ENCODE measurements around the gene SLC7A5. TPM values are rescaled to one million over a fixed set of nuclear protein-coding genes. Genes with fewer than 3 reads are reported as not detected.
"Not testable (repeated sequence)": the region's sequence is repeated elsewhere in the genome, so short reads cannot be mapped to it uniquely, and the experiment has no call there.

SLC7A5 gene
- total RNA-seq, 4 donors from 2014 or later, result 3.3 to 17.7 (median 4.3) TPM

DNA sequence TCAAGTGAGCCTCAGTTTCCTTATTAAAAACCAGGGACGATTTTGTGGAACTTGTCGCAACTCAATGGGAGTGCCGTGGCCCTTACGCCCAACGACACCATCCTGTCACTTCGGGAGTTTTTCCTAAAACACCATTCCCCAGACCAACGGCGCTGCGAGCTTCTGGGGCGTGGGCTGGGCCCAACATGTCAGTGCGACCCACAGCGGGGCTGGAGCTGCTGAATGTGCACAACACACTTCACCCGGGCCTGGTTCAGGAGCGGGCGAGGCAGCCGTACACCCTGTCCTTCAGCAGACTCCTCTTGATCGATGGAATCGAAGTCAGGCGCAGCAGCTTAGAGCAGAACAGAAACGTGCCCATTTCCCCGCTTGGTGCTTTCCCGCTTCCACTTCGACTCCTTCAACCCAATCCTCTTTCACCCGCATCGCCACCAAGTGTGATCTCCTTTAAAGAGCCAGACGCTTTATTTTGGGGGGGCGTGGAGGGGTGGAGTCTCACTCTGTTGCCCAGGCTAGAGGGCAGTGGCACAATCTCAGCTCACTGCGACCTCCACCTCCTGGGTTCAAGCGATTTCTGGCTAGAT lies 13.2 kb upstream of the SLC7A5 start:
- Histone ChIP-seq H3K36me3 (no peaks in the 10 kb centered on the region), H3K27ac (replicated peaks in 1 of 4) (no peak overlapping the region), H3K9me3 (no peaks in the 10 kb centered on the region), H3K4me1 (no peaks in the 10 kb centered on the region), H3K27me3 (peaks cover 0 to 59% (median 0%) of the 10 kb centered on the region in 4 donors), H3K4me3 (no peak overlapping the region)
- no peak for DNase-seq (ENCODE audit: extremely low spot score)
- 91% methylated on average over 24 of the region's 29 CpGs for WGBS
- no peak for TF ChIP-seq POLR2A (IDR thresholded peaks at IDR 0.05; ENCODE audit: low read depth)
- no peak for TF ChIP-seq POLR2AphosphoS5 (IDR thresholded peaks at IDR 0.05)
- TF ChIP-seq, protein P1, sequence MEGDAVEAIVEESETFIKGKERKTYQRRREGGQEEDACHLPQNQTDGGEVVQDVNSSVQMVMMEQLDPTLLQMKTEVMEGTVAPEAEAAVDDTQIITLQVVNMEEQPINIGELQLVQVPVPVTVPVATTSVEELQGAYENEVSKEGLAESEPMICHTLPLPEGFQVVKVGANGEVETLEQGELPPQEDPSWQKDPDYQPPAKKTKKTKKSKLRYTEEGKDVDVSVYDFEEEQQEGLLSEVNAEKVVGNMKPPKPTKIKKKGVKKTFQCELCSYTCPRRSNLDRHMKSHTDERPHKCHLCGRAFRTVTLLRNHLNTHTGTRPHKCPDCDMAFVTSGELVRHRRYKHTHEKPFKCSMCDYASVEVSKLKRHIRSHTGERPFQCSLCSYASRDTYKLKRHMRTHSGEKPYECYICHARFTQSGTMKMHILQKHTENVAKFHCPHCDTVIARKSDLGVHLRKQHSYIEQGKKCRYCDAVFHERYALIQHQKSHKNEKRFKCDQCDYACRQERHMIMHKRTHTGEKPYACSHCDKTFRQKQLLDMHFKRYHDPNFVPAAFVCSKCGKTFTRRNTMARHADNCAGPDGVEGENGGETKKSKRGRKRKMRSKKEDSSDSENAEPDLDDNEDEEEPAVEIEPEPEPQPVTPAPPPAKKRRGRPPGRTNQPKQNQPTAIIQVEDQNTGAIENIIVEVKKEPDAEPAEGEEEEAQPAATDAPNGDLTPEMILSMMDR (IDR thresholded peaks at IDR 0.05), result no peak
- no peak for TF ChIP-seq EP300 (IDR thresholded peaks at IDR 0.05)
- intact Hi-C loops (cut with DNase I), result no loop called here

DNA sequence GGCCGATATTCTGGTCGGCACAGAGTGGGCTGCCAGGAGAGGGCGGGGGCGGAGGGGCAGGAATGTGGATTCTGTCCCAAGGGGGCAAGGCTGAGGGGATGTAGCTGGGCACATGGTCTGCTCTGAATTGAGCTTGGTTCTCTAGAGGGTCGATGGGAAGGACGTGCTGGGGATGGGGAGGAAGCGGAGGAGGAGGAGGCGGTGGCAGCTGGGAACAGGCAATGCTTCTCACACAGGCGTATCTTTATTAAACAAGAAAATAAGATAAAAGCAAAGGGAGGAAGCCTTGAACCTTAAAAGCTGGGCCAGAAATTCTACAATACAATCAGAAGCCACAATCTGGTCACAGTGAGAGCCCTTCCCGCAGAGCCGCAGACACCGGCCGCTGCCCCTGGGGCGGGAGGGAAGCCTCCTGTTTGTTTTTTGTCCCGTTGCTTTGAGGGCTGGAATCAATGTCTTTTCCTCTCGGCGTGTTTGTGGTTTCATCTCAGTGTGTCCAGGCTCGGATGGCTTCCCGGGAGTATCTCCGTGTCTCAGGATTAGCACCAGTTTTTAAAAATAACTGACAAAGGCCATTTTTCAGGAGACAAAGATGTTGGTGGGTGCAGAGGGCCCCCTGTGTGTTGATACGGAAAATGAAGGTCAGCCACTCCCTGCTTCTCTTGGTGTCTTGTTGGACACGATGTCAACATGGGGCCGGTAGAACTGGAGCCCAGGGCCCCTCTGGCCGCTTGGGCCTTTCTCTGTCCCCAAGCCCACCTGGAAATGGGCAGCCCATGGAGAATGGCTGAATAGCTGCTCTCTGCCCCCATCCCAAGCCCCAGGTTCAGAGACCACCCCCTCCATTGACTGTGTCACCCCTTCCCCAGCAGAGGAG lies 12.3 kb upstream of the SLC7A5 start:
- Histone ChIP-seq H3K4me3 (no peak overlapping the region), H3K36me3 (no peaks in the 10 kb centered on the region), H3K27ac (replicated peaks in 1 of 4) (no peak overlapping the region), H3K27me3 (peaks cover 0 to 64% (median 0%) of the 10 kb centered on the region in 4 donors), H3K9me3 (no peaks in the 10 kb centered on the region), H3K4me1 (no peaks in the 10 kb centered on the region)
- TF ChIP-seq, protein P1 (IDR thresholded peaks at IDR 0.05), result no peak
- TF ChIP-seq POLR2AphosphoS5 (IDR thresholded peaks at IDR 0.05) (no peak), POLR2A (IDR thresholded peaks at IDR 0.05; ENCODE audit: low read depth) (no peak), EP300 (IDR thresholded peaks at IDR 0.05) (no peak)
- DNase-seq (ENCODE audit: extremely low spot score), result no peak
- 45% methylated on average over 24 of the region's 24 CpGs for WGBS
- intact Hi-C loops (cut with DNase I), result no loop called here

- intact Hi-C loops (cut with DNase I), result no loop called here
- Histone ChIP-seq H3K27me3 (peaks cover 0 to 73% (median 0%) of the 10 kb centered on the region in 4 donors), H3K4me1 (no peaks in the 10 kb centered on the region), H3K36me3 (no peaks in the 10 kb centered on the region), H3K4me3 (no peak overlapping the region), H3K27ac (replicated peaks in 1 of 4) (no peak overlapping the region), H3K9me3 (no peaks in the 10 kb centered on the region)
- 69% methylated on average over 17 of the region's 17 CpGs for WGBS
- no peak for DNase-seq (ENCODE audit: extremely low spot score)
- TF ChIP-seq POLR2AphosphoS5 (IDR thresholded peaks at IDR 0.05) (no peak), EP300 (IDR thresholded peaks at IDR 0.05) (no peak), POLR2A (IDR thresholded peaks at IDR 0.05; ENCODE audit: low read depth) (no peak)
- TF ChIP-seq, protein P1 (IDR thresholded peaks at IDR 0.05), result no peak
Observed at GRCh38 chr16:87880117-87880696, 10.9 kb upstream of the SLC7A5 start.

DNA sequence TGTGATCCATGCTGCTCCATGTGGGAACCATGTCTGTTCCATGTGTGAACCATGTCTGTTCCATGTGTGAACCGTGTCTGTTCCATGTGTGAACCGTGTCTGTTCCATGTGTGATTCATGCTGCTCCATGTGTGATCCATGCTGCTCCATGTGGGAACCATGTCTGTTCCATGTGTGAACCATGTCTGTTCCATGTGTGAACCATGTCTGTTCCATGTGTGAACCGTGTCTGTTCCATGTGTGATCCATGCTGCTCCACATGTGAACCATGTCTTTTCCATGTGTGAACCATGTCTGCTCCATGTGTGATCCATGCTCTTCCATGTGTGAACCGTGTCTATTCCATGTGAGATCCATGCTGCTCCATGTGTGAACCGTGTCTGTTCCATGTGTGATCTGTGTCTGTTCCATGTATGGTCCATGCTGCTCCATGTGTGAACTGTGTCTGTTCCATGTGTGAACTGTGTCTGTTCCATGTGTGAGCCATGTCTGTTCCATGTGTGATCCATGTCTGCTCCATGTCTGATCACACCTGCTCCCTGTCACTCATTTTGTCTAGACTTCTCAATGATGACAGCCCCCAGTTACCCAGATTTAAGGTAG lies 10.2 kb upstream of the SLC7A5 start:
- H3K4me3 ChIP-seq; H3K36me3 ChIP-seq; DNase-seq (ENCODE audit: extremely low spot score); H3K4me1 ChIP-seq; intact Hi-C loops (cut with DNase I); H3K27ac ChIP-seq (replicated peaks in 1 of 4); H3K9me3 ChIP-seq: not testable (repeated sequence)
- 91% methylated on average over 5 of the region's 5 CpGs for WGBS
- H3K27me3 ChIP-seq, result peaks cover 0 to 75% (median 0%) of the 10 kb centered on the region in 4 donors

- whole genome bisulfite sequencing, result 78% methylated on average over 5 of the region's 5 CpGs
- no peak for TF ChIP-seq POLR2AphosphoS5 (IDR thresholded peaks at IDR 0.05)
- no peak for TF ChIP-seq POLR2A (IDR thresholded peaks at IDR 0.05; ENCODE audit: low read depth)
- TF ChIP-seq, protein P1 (IDR thresholded peaks at IDR 0.05), result no peak
- TF ChIP-seq EP300 (IDR thresholded peaks at IDR 0.05), result no peak
- Histone ChIP-seq H3K27me3 (peaks cover 0 to 76% (median 0%) of the 10 kb centered on the region in 4 donors), H3K4me3 (no peak overlapping the region), H3K9me3 (no peaks in the 10 kb centered on the region), H3K36me3 (no peaks in the 10 kb centered on the region), H3K27ac (replicated peaks in 1 of 4) (no peak overlapping the region), H3K4me1 (no peaks in the 10 kb centered on the region)
- no peak for DNase-seq (ENCODE audit: extremely low spot score)
- intact Hi-C loops (cut with DNase I), result no loop called here
Observed at GRCh38 chr16:87878704-87879103, 9.4 kb upstream of the SLC7A5 start.

Data from esophagus muscularis mucosa (tissue), 4 donors.